ENCODE data around the gene MYO7A.
A peak's percentile ranks its signal among the peaks of the same experiment; 100 is the strongest.

MYO7A gene

DNA sequence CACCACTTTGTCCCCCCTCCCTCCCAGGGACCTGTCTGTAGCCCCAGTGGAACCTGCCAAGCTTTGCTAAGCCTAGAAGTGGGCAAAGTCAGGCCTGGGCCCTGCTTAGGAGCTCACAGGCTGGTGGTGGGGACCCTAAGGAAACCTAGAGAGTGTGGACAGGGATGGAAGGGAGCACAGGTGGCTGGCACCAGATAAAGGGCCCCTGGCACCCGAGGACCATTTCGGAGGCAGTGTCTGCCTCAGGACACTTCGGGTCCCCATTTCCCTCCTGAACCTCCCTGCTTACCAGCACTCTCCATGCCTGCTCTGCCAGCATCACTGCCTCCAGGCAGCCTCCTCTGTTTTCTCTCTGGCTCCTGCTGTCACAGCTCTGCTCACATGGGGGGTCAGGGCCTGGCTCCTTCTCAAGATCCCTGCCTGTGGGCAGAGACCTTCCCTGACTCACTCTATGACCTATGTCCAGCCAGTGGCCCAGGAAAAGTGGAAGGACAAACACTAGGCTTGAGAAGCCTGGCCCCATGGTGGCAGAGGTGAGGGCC lies 39.0 kb upstream of the MYO7A start:
- no peak overlapping the region for H3K4me3 ChIP-seq (ENCODE audit: low read length)
- no peak for DNase-seq (ENCODE audit: low read depth)
- TF ChIP-seq, protein P1, sequence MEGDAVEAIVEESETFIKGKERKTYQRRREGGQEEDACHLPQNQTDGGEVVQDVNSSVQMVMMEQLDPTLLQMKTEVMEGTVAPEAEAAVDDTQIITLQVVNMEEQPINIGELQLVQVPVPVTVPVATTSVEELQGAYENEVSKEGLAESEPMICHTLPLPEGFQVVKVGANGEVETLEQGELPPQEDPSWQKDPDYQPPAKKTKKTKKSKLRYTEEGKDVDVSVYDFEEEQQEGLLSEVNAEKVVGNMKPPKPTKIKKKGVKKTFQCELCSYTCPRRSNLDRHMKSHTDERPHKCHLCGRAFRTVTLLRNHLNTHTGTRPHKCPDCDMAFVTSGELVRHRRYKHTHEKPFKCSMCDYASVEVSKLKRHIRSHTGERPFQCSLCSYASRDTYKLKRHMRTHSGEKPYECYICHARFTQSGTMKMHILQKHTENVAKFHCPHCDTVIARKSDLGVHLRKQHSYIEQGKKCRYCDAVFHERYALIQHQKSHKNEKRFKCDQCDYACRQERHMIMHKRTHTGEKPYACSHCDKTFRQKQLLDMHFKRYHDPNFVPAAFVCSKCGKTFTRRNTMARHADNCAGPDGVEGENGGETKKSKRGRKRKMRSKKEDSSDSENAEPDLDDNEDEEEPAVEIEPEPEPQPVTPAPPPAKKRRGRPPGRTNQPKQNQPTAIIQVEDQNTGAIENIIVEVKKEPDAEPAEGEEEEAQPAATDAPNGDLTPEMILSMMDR (IDR thresholded peaks at IDR 0.05; ENCODE audit: insufficient read depth, low read depth, low read length, missing control alignments) = no peak

DNA sequence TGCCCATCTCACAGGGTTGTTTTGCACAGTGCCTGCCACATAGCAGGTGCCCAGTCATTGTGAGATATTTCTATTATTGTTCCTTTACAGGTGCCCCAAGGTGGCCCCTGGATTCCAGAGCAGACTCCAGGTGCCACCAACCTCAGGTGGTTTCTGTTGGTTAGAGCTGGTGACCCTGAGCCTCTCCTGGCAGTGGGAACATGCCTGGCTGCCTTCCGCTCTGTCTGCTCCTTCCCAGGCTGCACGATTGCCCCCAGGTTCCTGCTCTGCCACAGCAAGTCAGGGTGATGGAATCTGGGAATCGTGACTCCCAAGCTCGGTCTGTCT lies 38.0 kb upstream of the MYO7A start:
- DNase-seq (ENCODE audit: low read depth) = no peak
- TF ChIP-seq, protein P1 (IDR thresholded peaks at IDR 0.05; ENCODE audit: insufficient read depth, low read depth, low read length, missing control alignments) = no peak
- no peak overlapping the region for H3K4me3 ChIP-seq (ENCODE audit: low read length)

DNA sequence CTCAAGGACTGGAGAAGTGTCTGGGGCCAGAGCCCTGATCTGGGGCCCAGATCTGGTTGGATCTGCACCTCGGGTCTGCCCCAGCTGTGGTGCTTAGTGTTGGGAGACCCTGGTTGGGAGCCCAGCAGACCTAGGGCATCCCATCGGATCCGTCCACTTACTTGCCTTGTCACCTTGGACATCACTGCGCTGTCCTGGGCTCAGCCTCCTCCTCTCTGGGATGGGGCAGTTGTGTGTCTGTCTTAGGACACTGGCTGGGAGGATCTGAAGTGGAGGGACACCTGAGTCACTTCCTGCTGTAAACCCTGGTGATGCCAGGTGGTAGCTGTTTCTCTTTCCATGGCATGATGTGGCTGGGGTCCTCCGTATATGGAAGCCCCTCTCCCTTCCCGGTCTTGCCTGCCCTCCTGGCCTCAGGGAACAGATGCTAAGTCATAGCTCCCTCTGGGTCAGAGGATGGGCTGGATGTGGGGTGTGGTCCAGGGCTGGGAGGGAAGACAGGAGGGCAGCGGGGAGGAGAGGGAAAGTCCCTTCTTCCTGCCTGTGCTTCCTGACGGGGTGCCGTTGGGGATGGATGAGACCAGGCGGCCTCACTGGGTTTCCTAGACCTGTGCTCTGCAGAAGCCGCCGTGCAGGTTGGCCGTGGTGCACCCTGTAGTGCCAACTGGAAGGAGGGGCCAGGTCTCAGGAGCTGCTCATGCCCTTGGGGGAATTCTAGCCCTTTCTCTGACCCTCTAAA lies 37.5 kb upstream of the MYO7A start:
- no peak overlapping the region for H3K4me3 ChIP-seq (ENCODE audit: low read length)
- TF ChIP-seq, protein P1 (IDR thresholded peaks at IDR 0.05; ENCODE audit: insufficient read depth, low read depth, low read length, missing control alignments) = no peak
- DNase-seq (ENCODE audit: low read depth) = no peak

DNA sequence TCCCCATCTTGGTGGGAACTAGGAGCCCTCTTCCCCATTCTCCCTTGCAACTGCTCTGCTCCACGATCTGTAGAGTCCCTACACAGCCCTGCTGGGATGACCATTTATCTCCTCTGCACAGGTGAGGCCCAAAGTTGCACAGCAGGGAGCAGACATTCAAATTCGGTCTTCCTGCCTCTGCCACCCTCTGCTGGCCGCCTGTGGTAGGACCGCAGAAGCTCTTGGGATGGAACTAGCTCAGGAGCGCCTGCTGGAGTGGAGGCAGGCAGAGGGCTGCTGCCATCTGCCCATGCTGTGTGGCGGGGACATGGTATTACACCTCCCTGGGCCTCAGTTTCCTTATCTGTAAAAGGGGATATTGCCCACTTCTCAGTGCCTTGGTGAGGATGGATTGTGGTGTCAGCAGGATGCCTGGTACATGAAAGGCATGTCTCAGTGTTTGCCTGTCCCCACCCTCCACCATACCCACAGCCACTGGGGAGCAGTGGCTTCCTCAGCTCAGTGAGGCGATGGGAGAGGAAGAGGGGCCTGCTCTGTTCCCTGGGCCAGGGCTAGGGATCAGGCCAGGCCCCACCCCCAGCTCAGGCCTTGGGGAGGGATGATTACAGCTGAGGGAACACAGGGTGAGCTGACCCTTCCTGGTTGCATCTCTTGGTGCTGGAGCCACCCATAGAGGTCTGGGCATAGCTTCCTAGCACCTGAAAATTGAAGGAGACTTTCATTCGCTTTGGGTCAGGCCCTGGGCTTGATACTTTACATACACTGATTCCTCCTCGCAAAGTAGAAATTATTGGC lies 36.7 kb upstream of the MYO7A start:
- TF ChIP-seq, protein P1 (IDR thresholded peaks at IDR 0.05; ENCODE audit: insufficient read depth, low read depth, low read length, missing control alignments) = peak; percentile 96
- H3K4me3 ChIP-seq (ENCODE audit: low read length) = no peak overlapping the region
- peak; percentile 83 for DNase-seq (ENCODE audit: low read depth)

DNA sequence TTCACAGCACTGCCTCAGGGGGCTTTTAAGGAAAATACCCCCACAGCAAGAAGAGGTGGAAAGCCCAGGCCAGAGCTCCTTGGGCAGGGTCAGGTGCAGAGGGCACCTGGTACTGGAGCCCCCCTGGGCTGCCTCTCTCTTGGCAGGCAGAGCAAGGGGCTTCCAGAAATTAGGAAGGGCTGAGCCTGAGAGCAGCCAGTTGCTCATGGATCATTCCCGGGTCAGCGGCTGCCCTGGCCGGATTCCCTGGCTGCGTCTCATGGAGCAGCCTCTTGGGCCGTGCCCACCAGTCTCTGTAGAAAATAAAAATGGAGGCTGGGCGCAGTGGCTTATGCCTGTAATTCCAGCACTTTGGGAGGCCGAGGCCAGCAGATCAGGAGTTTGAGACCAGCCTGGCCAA lies 35.7 kb upstream of the MYO7A start:
- DNase-seq (ENCODE audit: low read depth) = no peak
- TF ChIP-seq, protein P1 (IDR thresholded peaks at IDR 0.05; ENCODE audit: insufficient read depth, low read depth, low read length, missing control alignments) = no peak
- no peak overlapping the region for H3K4me3 ChIP-seq (ENCODE audit: low read length)

DNA sequence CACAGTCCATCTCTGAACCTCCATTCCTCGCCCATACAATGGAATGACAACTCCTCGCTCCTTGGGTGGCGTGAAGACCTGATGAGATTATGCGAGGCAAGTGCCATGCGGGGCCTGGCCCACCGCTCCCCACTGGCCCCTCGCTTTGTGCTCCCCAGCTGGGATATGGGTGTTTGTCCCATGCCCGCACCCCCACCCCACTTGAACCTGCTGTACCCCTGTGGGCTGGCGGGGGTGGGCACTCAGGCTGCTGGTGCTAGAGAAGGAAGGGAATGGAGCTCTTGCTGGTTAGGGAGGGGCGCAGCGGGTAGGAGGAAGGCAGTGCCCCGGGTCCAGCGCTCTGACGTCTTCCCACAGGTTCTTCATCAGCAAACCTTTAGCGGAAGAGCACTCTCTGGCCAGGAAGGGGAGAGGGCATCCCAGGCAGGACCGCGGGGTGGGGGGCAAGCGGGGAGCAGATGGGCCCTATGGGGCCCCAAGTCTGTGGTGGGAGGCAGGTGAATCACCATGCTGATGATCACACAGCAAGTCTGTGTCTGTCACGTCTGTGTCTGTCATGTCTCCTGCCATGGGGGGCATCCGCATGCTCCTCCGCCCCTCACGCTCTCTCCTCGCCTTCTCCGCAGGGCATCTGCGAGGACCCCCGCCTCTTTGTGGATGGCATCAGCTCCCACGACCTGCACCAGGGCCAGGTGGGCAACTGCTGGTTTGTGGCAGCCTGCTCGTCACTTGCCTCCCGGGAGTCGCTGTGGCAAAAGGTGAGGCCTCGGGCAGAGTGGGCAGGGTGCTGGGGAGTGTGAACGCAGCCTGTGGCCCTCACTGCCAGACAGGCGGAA lies 34.8 kb upstream of the MYO7A start:
- no peak overlapping the region for H3K4me3 ChIP-seq (ENCODE audit: low read length)
- DNase-seq (ENCODE audit: low read depth) = no peak
- TF ChIP-seq, protein P1 (IDR thresholded peaks at IDR 0.05; ENCODE audit: insufficient read depth, low read depth, low read length, missing control alignments) = no peak

Data from epithelial cell of esophagus (primary cell).